Adrenal gland (tissue), 12 donors: ENCODE measurements around the gene STAB2. TPM values are rescaled to one million over a fixed set of nuclear protein-coding genes. Genes with fewer than 3 reads are reported as not detected.
A peak's percentile ranks its signal among the peaks of the same experiment; 100 is the strongest.

Source experiments
- DNase-seq, 7 donors: peaks; one replicate each; pipeline ENCODE4 v3.0.0-alpha.2; 2019 to 2020
- H3K27ac ChIP-seq, 5 donors: fragments of 200-600 bp; sonication (generic) in 4 of 5; 1 replicate in 3 of 5; 2 replicates in 2 of 5; pipeline versions ENCODE4 v1.5.1 to v1.8.0; 2016 to 2020; ENCODE audit warnings: mild to moderate bottlenecking in 1 of 5
- H3K27me3 ChIP-seq: fragments of 200-600 bp; 2 replicates; pipeline ENCODE4 v1.8.0; 2021
- H3K36me3 ChIP-seq, 2 donors: fragments of 200-600 bp; replicated peaks in 1 of 2; 1 replicate in 1 of 2; 2 replicates in 1 of 2; pipeline versions ENCODE4 v1.5.1 to v1.8.0; 2018 to 2022
- H3K4me1 ChIP-seq, 2 donors: fragments of 200-600 bp; replicated peaks in 1 of 2; 1 replicate in 1 of 2; 2 replicates in 1 of 2; pipeline versions ENCODE4 v1.5.1 to v1.8.0; 2018 to 2021
- H3K4me3 ChIP-seq, 4 donors: fragments of 200-600 bp; sonication (generic) in 3 of 4; one replicate each; pipeline ENCODE4 v1.5.1; 2016 to 2018
- H3K9me3 ChIP-seq, 3 donors: fragments of 200-600 bp; sonication (generic) in 1 of 3; replicated peaks in 1 of 3; 1 replicate in 2 of 3; 2 replicates in 1 of 3; pipeline versions ENCODE4 v1.5.1 to v1.8.0; 2016 to 2021
- CTCF ChIP-seq, 6 experiments: fragments of 450-650 bp in 4 of 6; fragments of 200-600 bp in 2 of 6; sonication (generic) in 1 of 6; IDR thresholded peaks; 1 replicate in 5 of 6; 2 replicates in 1 of 6; pipeline versions ENCODE4 v1.5.1 to v1.8.0; 2016 to 2021; ENCODE audit warnings: antibody characterized with exemption in 6 of 6, mild to moderate bottlenecking in 2 of 6, moderate library complexity in 1 of 6
- POLR2A ChIP-seq, 2 donors: fragments of 450-650 bp; IDR thresholded peaks; one replicate each; pipeline ENCODE4 v1.6.1; 2017; ENCODE audit warnings: antibody characterized with exemption in 2 of 2, mild to moderate bottlenecking in 2 of 2, moderate library complexity in 1 of 2
- WGBS, 4 donors: extraction: QIAGEN DNeasy Blood & Tissue Kit in 2 of 4; methylation state at CpG; one replicate each; pipeline versions ENCODE4 v1.1.5 to v1.1.7; 2013 to 2017; 5-methylcytosine and 5-hydroxymethylcytosine counted together
- intact Hi-C, 2 donors: fragments of 100-400 bp; cut with DNase I; formaldehyde crosslinking; loops; one replicate each; pipeline versions ENCODE4 v1.14.1 to v1.15.0; 2022 to 2023
- polyA plus RNA-seq, 3 donors: library from polyadenylated mRNA; stranded (reverse); fragments of 200-250 nt in 2 of 3; fragments of 350-450 nt in 1 of 3; fragmentation: Illumina TruSeq in 1 of 3; extraction: RNeasy Lipid Tissue Mini Kit (QIAGEN cat#74804) in 1 of 3; gene quantifications; one replicate each; pipeline ENCODE4 v1.2.3, GENCODE V29; 2013 to 2014
- total RNA-seq, 9 donors: library from RNA; depleted of rRNA in 4 of 9; stranded (reverse); fragments of >200 nt in 4 of 9; fragments of 120-200 nt in 1 of 9; fragmentation: NEBNext Ultra II Directional in 1 of 9; extraction: Animal tissue kit (Norgen Biotek cat#: 25700) in 1 of 9; gene quantifications; one replicate each; pipeline versions ENCODE4 v1.1.0 to v1.2.4, GENCODE V29; 2013 to 2023
- donor health status: healthy with polysubstance abuse.
- donor health status: Bipolar disorder and iron deficiency.
- donor health status: DM: yes; HTN: yes; CAD: no.
- donor health status: DM: no; HTN: no; CAD: no.
- donor health status: DM: no; HTN: no; CAD: no.
- donor health status: DM: yes; HTN: yes; CAD: no.

STAB2 gene
- total and polyA plus RNA-seq, 12 donors: 0.02 to 2.1 (median 0.27) TPM; not detected in 1

GRCh38 chr12:103632554-103633216 is 45.6 kb downstream of the STAB2 start:
- intact Hi-C loops: loop anchor here in 1 of 2 donors (10.0 kb wide), 1 partner anchor 58 kb away; no protein-coding TSS in a partner anchor
- H3K9me3 ChIP-seq: no peaks in the 10 kb centered on the region
- DNase-seq: peak; percentile 56 to 77 (median 73)
- no peak overlapping the region for H3K27ac ChIP-seq
- no peaks in the 10 kb centered on the region for H3K4me1 ChIP-seq
- no peaks in the 10 kb centered on the region for H3K27me3 ChIP-seq
- H3K36me3 ChIP-seq: no peaks in the 10 kb centered on the region
- TF ChIP-seq CTCF (IDR thresholded peaks at IDR 0.05) (peak; percentile 53 to 86 (median 75)), POLR2A (IDR thresholded peaks at IDR 0.05) (no peak)
- 35 to 41% (median 38%) methylated on average over 11 to 15 of the region's 15 CpGs for WGBS, 4 donors
- H3K4me3 ChIP-seq: no peak overlapping the region

GRCh38 chr12:103634732-103635131 is 47.7 kb downstream of the STAB2 start:
- intact Hi-C loops: loop anchor here in 1 of 2 donors (10.0 kb wide), 1 partner anchor 60 kb away; no protein-coding TSS in a partner anchor
- H3K27me3 ChIP-seq: no peaks in the 10 kb centered on the region
- H3K9me3 ChIP-seq: no peaks in the 10 kb centered on the region
- H3K27ac ChIP-seq: no peak overlapping the region
- no peaks in the 10 kb centered on the region for H3K36me3 ChIP-seq
- TF ChIP-seq CTCF (IDR thresholded peaks at IDR 0.05) (no peak), POLR2A (IDR thresholded peaks at IDR 0.05) (no peak)
- H3K4me1 ChIP-seq: no peaks in the 10 kb centered on the region
- 70 to 82% (median 76%) methylated on average over 4 of the region's 4 CpGs for WGBS, 4 donors
- H3K4me3 ChIP-seq: no peak overlapping the region
- no peak for DNase-seq

GRCh38 chr12:103635419-103635818 is 48.3 kb downstream of the STAB2 start:
- no peaks in the 10 kb centered on the region for H3K9me3 ChIP-seq
- no peak overlapping the region for H3K27ac ChIP-seq
- TF ChIP-seq CTCF (IDR thresholded peaks at IDR 0.05): no peak
- no peak for TF ChIP-seq POLR2A (IDR thresholded peaks at IDR 0.05)
- DNase-seq: no peak
- H3K27me3 ChIP-seq: no peaks in the 10 kb centered on the region
- no peak overlapping the region for H3K4me3 ChIP-seq
- intact Hi-C loops: loop anchor here in 1 of 2 donors (10.0 kb wide), 1 partner anchor 61 kb away; no protein-coding TSS in a partner anchor
- no peaks in the 10 kb centered on the region for H3K4me1 ChIP-seq
- WGBS, 4 donors: 87 to 100% (median 94%) methylated on average over 1 to 4 of the region's 4 CpGs
- H3K36me3 ChIP-seq: no peaks in the 10 kb centered on the region

- intact Hi-C loops: loop anchor here in 1 of 2 donors (10.0 kb wide), 1 partner anchor 62 kb away; no protein-coding TSS in a partner anchor
These were observed 49.9 kb downstream of the STAB2 start for GRCh38 chr12:103637021-103637420.

More at GRCh38 chr12:103637021-103637420, 49.9 kb downstream of the STAB2 start:
- 78 to 89% (median 82%) methylated on average over 7 of the region's 7 CpGs for WGBS, 4 donors
- no peak overlapping the region for H3K4me3 ChIP-seq
- TF ChIP-seq CTCF (IDR thresholded peaks at IDR 0.05) (no peak), POLR2A (IDR thresholded peaks at IDR 0.05) (no peak)
- DNase-seq: no peak
- H3K27ac ChIP-seq: no peak overlapping the region
- H3K4me1 ChIP-seq: no peaks in the 10 kb centered on the region
- H3K9me3 ChIP-seq: no peaks in the 10 kb centered on the region
- no peaks in the 10 kb centered on the region for H3K27me3 ChIP-seq
- H3K36me3 ChIP-seq: no peaks in the 10 kb centered on the region
